HepG2 (cell line): ENCODE data around the gene AHCYL1. TPM values are rescaled to one million over a fixed set of nuclear protein-coding genes. Genes with fewer than 3 reads are reported as not detected.

ENCODE experiments used
- CEBPB ChIP-seq: IDR thresholded peaks from 2 replicates; pipeline ENCODE4 v1.6.1; 2011; ENCODE audit warnings: low read depth, low read length, improper control_type of control experiment, borderline replicate concordance
- DPF2 ChIP-seq: sonication (generic); formaldehyde crosslinking; IDR thresholded peaks from 2 replicates; pipeline ENCODE4 v1.4.0; 2020; ENCODE audit warnings: mild to moderate bottlenecking, low read depth, missing genetic modification reagents, borderline replicate concordance
- FOXA1 ChIP-seq, 2 experiments: fragments of 450-650 bp in 1 of 2; sonication (generic) in 1 of 2; formaldehyde crosslinking in 1 of 2; IDR thresholded peaks; 2 replicates each; pipeline versions ENCODE4 v1.4.0 to v1.6.1; 2016 to 2020; ENCODE audit warnings: missing genetic modification reagents in 1 of 2
- ISX ChIP-seq: sonication (generic); formaldehyde crosslinking; conservative IDR thresholded peaks from 2 replicates; pipeline ENCODE4 v1.5.0; 2020; ENCODE audit warnings: missing genetic modification reagents
- JUNB ChIP-seq: sonication (generic); formaldehyde crosslinking; IDR thresholded peaks from 2 replicates; pipeline ENCODE4 v1.8.0; 2022; ENCODE audit warnings: missing genetic modification reagents, mild to moderate bottlenecking, borderline replicate concordance
- KDM4B ChIP-seq: sonication (generic); formaldehyde crosslinking; IDR thresholded peaks from 2 replicates; pipeline ENCODE4 v1.4.0; 2020; ENCODE audit warnings: missing genetic modification reagents
- MIER3 ChIP-seq: IDR thresholded peaks from 2 replicates; pipeline ENCODE4 v1.6.1; 2016; ENCODE audit warnings: missing compliant biosample characterization, borderline replicate concordance
- NCOA1 ChIP-seq: sonication (generic); formaldehyde crosslinking; IDR thresholded peaks from 2 replicates; pipeline ENCODE4 v1.9.0; 2021; ENCODE audit warnings: missing genetic modification reagents
- NKX3-1 ChIP-seq: sonication (generic); formaldehyde crosslinking; IDR thresholded peaks from 2 replicates; pipeline ENCODE4 v1.5.0; 2020; ENCODE audit warnings: missing genetic modification reagents
- RORA ChIP-seq: sonication (generic); formaldehyde crosslinking; IDR thresholded peaks from 2 replicates; pipeline ENCODE4 v1.5.0; 2020; ENCODE audit warnings: mild to moderate bottlenecking, missing genetic modification reagents, moderate library complexity
- SMARCC2 ChIP-seq: fragments of 450-650 bp; IDR thresholded peaks from 2 replicates; pipeline ENCODE4 v1.6.1; 2017; ENCODE audit warnings: antibody characterized with exemption, mild to moderate bottlenecking
- SOX5 ChIP-seq: IDR thresholded peaks from 2 replicates; pipeline ENCODE4 v1.6.1; 2016; ENCODE audit warnings: borderline replicate concordance
- SP140L ChIP-seq: sonication (generic); formaldehyde crosslinking; IDR thresholded peaks from 2 replicates; pipeline ENCODE4 v1.4.0; 2020; ENCODE audit warnings: missing genetic modification reagents, borderline replicate concordance
- SP5 ChIP-seq: IDR thresholded peaks from 2 replicates; pipeline ENCODE4 v1.6.1; 2016; ENCODE audit warnings: low read depth, borderline replicate concordance
- SSRP1 ChIP-seq: IDR thresholded peaks from 2 replicates; pipeline ENCODE4 v1.6.1; 2016; ENCODE audit warnings: control low read depth
- YY1 ChIP-seq: IDR thresholded peaks from 2 replicates; pipeline ENCODE4 v1.6.1; 2011; ENCODE audit warnings: low read length, low read depth, moderate library complexity, mild to moderate bottlenecking; ENCODE audit not compliant: insufficient read depth, insufficient replicate concordance
- ZNF441 ChIP-seq: sonication (generic); formaldehyde crosslinking; IDR thresholded peaks from 2 replicates; pipeline ENCODE4 v1.7.0; 2021; ENCODE audit warnings: missing genetic modification reagents, borderline replicate concordance
- ZNF503 ChIP-seq: sonication (generic); formaldehyde crosslinking; IDR thresholded peaks from 2 replicates; pipeline ENCODE4 v1.4.0; 2020; ENCODE audit warnings: missing genetic modification reagents
- ZNF598 ChIP-seq: sonication (generic); formaldehyde crosslinking; IDR thresholded peaks from 2 replicates; pipeline ENCODE4 v1.5.1; 2020; ENCODE audit warnings: mild to moderate bottlenecking, missing genetic modification reagents, borderline replicate concordance
- polyA plus RNA-seq, 8 experiments: library from polyadenylated mRNA; depleted of rRNA in 3 of 8; stranded (reverse) in 7 of 8; unstranded in 1 of 8; fragments of >200 nt; fragmentation: Illumina TruSeq in 4 of 8; extraction: Trizol in 4 of 8; gene quantifications; 2 replicates each; pipeline versions ENCODE4 v1.2.1 to v1.2.3, GENCODE V29; 2011 to 2016; ENCODE audit warnings: low read depth in 4 of 8, missing spikeins in 1 of 8, mixed read lengths in 1 of 8; ENCODE audit not compliant: insufficient read depth in 1 of 8
- total RNA-seq, 5 experiments: library from RNA; depleted of rRNA; stranded (reverse); fragments of >200 nt; fragmentation: Illumina TruSeq; extraction: Trizol; gene quantifications; 2 replicates each; pipeline ENCODE4 v1.2.3, GENCODE V29; 2016; ENCODE audit warnings: low read depth in 1 of 5
- TF ChIP-seq, protein P1 (sequence below): sonication (generic); formaldehyde crosslinking; IDR thresholded peaks from 2 replicates; pipeline ENCODE4 v1.4.0; 2020; ENCODE audit warnings: mild to moderate bottlenecking, missing genetic modification reagents
- TF ChIP-seq, protein P2 (sequence below): sonication (generic); formaldehyde crosslinking; IDR thresholded peaks from 2 replicates; pipeline ENCODE4 v1.5.1; 2020; ENCODE audit warnings: missing genetic modification reagents, mild to moderate bottlenecking, borderline replicate concordance

AHCYL1 gene
- total and polyA plus RNA-seq, 2 of the 13 experiments (the other 11 are each of a cell fraction or from before 2014, with no cell fraction given), result 40.9 to 76.3 TPM

GRCh38 chr1:109959974-109960744 is 24.4 kb upstream of the AHCYL1 start (continued):
- TF ChIP-seq, protein P1, sequence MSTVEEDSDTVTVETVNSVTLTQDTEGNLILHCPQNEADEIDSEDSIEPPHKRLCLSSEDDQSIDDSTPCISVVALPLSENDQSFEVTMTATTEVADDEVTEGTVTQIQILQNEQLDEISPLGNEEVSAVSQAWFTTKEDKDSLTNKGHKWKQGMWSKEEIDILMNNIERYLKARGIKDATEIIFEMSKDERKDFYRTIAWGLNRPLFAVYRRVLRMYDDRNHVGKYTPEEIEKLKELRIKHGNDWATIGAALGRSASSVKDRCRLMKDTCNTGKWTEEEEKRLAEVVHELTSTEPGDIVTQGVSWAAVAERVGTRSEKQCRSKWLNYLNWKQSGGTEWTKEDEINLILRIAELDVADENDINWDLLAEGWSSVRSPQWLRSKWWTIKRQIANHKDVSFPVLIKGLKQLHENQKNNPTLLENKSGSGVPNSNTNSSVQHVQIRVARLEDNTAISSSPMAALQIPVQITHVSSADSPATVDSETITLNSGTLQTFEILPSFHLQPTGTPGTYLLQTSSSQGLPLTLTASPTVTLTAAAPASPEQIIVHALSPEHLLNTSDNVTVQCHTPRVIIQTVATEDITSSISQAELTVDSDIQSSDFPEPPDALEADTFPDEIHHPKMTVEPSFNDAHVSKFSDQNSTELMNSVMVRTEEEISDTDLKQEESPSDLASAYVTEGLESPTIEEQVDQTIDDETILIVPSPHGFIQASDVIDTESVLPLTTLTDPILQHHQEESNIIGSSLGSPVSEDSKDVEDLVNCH, result no peak
- no peak for TF ChIP-seq YY1
- 0 out of 2 replicates have a peak, but pooled peaks have one; percentile 4 for TF ChIP-seq CEBPB
- no peak for TF ChIP-seq SP140L (CRISPR knock-in tag)
- TF ChIP-seq MIER3, result peak; percentile 49; the same call in 1 of the 2 replicates
- TF ChIP-seq FOXA1 (IDR thresholded peaks at IDR 0.05), result peak; percentile 74; the same call in 1 of the 2 replicates
- peak; percentile 95 for TF ChIP-seq FOXA1 (CRISPR knock-in tag; IDR thresholded peaks at IDR 0.05)
- TF ChIP-seq SP5 (CRISPR knock-in tag), result peak; percentile 100
- no peak for TF ChIP-seq ISX (CRISPR knock-in tag)
- no peak for TF ChIP-seq KDM4B (CRISPR knock-in tag)
- TF ChIP-seq ZNF441, result no peak
- no peak for TF ChIP-seq SMARCC2
- no peak for TF ChIP-seq JUNB (CRISPR knock-in tag)
- TF ChIP-seq SOX5 (CRISPR knock-in tag), result peak; percentile 76; the same call in 1 of the 2 replicates
- TF ChIP-seq DPF2, result peak; percentile 84
- TF ChIP-seq NCOA1 (CRISPR knock-in tag), result no peak
- peak; percentile 61; the same call in 1 of the 2 replicates for TF ChIP-seq NKX3-1 (CRISPR knock-in tag)
- TF ChIP-seq ZNF598 (CRISPR knock-in tag), result no peak
- TF ChIP-seq RORA, result no peak
- TF ChIP-seq SSRP1 (CRISPR knock-in tag), result peak; percentile 96; the same call in 1 of the 2 replicates
- peak; percentile 92 for TF ChIP-seq ZNF503 (CRISPR knock-in tag)
- TF ChIP-seq, protein P2, sequence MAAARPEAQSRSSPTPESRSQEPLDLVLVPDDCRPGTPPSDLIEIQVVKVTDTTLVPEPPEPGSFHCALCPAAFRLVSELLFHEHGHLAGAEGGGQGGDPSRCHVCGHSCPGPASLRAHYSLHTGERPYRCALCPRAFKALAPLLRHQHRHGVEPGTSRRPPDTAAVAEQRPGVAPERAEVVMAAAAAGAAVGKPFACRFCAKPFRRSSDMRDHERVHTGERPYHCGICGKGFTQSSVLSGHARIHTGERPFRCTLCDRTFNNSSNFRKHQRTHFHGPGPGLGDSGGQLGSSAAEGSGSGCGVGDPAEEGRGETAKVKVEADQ (CRISPR knock-in tag), result no peak
